ENCODE results near the gene GCNT4.

GCNT4 gene

DNA sequence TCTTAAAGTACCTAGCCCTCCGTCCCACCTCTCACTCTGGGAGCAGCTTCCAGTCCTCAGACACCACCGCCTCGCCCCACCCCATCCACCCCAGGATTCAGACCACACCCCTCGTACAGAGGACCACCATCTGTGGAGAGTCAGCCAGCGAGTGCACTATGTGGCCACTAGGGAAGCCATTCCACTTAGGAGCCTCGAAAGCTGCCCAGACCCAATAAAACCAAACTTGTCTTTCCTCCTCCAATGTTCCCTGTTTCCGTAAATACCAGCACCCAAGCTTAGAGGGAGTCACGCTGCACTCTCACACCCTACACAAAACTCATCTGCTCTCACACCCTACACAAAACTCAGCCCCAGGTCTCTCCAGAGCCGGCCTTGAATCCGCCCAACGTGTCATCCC, 1.9 kb downstream of the GCNT4 start:
- no peak for DNase-seq (ENCODE audit: low read depth in 2 of 2)

DNA sequence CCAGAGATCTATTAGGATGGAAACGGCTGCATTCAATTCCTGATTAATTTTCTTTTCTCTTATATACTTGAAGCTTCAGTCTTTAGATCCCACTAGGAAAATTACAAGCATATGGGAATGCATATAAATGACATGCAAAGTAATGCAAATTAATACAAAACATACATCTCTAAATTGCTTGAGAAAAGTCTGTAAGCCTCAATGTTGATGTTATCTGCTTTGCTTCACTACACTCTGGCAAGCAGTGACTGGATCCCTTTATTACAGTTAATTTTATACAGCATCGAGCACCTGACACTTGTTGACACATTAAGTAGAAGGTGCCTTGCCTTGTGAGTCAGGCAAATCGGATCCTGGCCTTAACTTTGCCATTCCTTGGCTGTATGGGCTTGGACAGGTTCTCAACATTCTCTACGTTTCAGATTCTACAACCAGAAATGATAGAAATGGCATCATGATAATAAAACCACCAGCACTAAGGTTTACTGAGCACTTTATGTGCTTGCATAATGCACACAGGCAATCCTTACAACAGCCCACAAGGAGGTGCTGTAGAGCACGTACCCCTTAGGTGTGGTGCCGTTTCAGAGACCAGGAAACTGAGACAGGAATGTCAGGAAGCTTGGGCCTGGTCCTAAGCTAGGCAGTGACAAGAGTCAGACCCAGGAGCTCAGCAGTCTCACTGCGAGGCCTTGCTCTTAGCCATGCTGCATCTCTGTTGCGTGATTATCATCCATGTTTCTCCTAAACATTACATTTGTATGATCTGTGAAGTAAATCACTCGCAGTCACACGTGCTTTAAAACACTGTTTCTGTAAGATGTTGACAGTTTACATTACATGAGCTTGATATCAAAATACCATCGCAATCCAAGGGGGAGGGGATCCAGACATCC, 2.7 kb downstream of the GCNT4 start:
- DNase-seq (ENCODE audit: low read depth in 2 of 2): peak in 1 of 2 donors; percentile 36

DNA sequence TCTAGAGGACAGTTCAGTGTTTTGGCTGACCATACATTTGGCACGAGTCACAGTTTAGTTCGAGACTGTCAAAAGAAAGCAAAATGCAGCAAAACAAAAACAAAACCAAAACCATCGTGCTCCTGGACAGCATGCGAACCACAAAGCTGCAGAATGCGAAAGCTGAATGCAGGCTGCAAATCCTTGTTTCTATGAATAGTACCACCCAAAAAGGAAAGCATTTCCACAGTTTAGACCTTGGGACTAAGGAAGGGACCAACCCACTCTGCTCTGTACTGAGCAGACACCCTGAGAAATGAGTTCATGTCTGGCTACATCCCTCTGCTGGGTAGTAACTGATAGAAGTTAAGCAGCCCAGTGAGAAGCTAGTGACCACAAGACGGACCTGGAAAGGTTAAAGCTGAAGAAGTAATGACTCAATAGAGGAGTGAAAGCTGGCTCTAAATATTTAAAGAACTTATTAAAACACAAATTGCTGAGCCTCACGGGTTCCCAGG, 3.9 kb downstream of the GCNT4 start:
- DNase-seq (ENCODE audit: low read depth in 2 of 2): no peak

DNA sequence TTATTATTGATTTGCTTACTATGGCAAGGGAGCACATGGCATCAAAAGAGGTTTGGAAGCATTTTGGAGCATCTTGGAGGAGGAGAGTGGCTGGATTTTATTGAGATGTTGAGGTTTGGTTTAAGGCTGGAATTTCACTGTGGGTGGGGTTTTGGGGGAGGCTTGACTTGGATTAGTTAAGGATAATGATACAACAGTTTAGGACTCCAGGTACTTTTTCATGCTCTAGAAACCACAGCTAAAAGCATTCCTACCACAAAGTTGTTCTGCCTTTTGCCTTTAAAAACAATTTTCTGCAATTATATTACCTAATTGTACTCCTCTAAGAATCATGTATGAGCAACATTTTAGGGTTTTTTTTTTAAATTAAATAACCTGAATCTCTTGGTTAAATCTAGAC, 5.0 kb downstream of the GCNT4 start:
- DNase-seq (ENCODE audit: low read depth in 2 of 2): no peak

DNA sequence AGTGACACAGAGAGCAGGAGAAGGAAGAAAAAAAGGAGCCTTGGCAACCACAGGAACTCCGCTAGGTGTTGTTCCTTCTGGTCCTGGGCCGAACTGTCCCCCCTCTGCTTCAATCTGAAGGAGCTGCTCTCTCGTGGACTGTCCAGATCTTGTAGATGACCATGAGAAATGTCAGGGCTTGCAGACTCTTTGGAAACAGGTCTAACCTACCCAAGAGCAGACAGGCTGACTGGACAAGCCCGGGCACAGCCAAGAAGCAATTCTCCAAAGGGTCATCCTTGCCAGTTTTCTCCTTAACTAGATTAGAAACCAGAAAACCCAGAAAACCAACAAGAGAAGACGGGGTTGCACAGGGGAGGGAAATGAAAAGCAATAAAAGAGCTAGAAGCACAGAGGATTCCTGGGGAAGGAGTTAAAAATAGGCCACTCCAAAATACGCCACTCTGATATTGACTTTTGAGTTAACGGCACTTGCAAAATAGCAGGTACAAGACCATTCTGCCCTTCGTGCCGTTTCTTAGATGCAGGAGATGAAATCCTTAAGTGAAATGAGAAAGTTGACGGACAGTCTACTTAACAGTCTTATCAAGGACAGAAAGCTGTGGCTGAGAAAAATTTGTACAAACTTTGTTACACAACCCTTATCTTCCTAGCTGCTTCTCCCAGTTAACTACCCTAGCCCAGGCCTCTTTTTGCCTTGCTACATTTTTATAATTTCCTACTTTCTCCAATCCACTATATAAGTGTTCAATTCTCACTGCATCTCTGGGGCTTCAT, 5.8 kb downstream of the GCNT4 start:
- DNase-seq (ENCODE audit: low read depth in 2 of 2): no peak

DNA sequence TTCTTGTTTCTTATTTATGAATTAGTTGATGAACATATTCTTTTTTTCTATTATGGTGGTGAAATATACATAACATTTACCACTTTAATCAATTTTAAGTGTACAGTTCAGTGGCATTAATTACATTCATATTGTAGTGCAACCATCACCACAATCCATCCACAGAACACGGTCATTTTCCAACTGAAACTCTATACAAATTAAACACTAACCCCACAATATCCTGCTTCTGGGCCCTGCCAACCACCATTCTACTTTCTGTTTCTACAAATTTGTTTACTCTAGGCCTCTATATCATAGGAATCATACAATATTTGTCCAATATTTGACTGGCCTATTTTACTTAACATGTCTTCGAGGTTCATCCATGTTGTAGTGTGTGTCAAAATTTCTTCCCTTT, 7.3 kb downstream of the GCNT4 start:
- no peak for DNase-seq (ENCODE audit: low read depth in 2 of 2)

DNA sequence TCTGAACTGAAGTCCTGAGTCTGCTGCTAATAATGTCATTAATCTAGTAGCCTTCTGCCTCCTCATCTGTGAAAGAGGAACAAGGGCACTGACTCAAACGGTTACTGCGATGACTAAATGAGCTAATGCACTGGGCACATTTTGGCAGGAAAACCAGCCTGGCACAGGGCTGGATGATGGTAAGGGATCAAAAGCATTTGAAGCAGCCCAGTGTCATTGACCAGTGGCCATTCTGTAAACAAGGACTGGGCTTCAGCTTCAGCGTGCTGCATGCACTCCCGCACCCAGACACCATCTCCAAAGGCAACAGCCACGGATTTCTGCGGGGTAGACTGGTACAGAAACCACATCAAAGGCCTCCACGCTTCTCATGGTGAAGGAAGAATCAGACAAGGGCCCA, 8.0 kb downstream of the GCNT4 start:
- DNase-seq (ENCODE audit: low read depth in 2 of 2): no peak

DNA sequence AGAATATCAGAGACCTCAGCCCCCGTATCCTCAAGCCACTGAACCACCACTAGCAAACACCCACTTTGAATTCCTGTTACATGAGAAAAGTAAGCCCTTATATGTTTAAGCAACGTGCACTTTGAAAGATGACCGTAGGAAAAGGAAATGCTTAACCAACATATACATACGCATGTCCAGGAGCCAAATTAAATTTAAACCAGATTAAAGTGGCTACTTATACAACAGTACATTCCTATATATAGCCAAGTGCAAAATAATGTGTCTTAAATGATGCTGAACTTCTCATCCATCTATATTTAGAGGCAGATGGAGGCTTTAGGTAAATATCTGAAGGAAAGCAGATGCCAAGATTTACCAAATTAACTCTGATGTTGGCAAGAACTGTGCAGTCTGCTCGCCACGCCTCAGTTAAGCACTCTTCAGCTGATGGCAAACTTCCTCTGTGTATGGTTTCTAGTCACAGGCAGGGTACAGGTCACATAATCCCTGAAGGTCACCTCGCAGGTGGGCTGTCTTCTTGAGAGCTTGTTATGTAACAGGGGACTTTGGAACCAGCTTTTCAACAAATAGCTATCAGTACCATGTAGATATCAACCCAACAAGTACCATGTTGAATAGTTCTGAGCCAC, 8.6 kb downstream of the GCNT4 start:
- no peak for DNase-seq (ENCODE audit: low read depth in 2 of 2)

DNA sequence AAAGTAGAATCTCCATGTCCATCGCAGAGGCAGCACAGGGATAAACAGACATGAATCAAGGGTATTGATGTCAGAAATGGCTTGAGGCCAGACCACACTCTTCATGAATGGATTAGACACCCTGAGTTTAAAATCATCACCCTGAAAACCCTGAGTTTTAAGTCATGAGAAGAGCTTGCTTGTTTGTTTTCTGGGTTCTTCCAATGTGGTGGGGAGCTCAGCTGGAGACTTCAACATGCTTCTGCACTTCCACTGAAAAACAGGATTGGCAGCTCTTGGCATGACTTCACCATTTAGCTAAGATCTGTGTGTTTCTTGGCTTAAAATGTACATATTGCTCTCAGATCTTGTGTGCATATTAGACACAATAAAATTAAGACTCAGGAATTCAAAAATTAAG, 9.8 kb downstream of the GCNT4 start:
- no peak for DNase-seq (ENCODE audit: low read depth in 2 of 2)

DNA sequence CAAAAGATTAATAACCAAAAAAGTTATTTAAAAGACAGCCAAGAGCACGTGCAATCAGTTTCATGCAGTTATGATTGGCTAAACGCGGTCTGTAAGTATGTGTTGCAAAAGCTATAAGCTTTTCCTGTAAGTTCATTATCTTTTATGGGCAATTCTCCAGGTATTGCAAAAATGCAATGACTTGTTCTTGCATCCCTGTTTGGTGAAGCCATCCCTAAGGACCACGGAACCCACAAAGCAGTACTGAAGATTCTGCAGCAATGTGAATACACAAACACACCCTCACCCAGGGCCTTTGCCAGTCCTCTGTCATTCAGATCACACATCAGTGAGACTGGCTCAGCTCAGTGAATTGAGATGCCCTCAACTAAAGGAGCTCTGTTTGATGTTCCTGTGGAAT, 11.4 kb downstream of the GCNT4 start:
- DNase-seq (ENCODE audit: low read depth in 2 of 2): no peak

DNA sequence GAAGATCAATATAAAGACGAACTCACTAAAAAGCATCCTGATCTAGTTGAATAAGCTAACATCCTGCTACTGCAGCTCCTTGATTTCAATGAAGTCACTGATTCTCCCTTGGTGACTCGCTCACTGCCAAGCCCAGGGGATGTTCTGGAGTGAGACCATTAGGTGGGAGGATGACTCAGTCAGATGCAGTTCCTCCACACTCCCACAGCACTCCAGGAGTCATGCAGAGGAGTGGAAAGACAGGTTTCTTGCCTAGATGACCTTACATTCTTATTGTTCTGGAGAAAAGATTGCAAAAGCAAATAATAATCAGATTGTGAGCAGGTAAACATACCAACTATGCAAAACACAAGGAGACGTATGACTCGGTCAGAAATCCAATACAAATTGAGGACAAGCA, 15.3 kb downstream of the GCNT4 start:
- peak in 1 of 2 donors; percentile 43 for DNase-seq (ENCODE audit: low read depth in 2 of 2)

DNA sequence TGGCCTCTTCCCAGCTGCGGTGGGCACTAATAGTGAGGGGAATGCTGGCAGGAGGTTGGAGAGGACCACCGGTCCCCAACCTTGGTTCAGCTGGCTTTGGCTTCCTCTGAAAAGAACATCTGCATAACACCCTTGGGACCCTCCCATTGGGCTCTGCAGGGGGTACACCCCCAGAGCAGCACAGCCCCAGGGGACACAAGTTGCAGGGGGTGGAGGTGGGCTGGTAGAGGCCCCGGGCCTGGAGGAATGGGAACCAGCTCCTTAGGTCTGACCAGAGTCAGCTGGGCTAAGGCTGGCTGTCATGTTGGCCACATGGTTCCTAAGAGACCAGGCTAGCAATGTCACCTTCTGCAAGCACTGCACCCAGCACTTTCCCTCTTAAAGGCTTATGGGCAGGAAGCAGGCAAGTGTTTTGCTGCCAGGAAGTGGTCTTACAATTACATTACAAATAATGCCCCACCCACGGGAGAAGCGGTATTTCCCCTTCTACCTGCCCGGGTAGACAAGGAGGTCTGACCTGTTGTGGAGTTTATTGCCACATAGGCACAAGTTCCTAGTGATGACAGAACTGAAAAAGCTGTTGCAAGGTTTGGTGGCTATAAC, 18.1 kb downstream of the GCNT4 start:
- DNase-seq (ENCODE audit: low read depth in 2 of 2): no peak

DNA sequence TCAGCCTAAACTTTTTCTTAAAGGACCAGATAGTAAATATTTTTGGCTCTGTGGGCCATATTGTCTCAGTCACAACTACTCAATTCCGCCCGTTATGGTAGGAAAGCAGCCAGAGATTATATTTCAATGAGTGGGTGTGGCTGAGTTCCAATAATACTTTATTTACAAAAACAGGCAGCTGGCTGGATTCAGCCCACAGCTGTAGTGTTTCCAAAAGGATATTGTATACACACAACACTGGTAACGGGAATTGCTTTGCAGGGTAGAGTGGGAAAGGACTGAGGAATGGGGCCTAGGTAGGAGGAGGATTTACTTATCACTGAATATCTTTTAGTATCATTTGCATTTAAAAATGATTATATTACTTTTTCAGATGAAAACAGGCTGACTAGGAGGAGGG, 21.0 kb downstream of the GCNT4 start:
- DNase-seq (ENCODE audit: low read depth in 2 of 2): no peak

DNA sequence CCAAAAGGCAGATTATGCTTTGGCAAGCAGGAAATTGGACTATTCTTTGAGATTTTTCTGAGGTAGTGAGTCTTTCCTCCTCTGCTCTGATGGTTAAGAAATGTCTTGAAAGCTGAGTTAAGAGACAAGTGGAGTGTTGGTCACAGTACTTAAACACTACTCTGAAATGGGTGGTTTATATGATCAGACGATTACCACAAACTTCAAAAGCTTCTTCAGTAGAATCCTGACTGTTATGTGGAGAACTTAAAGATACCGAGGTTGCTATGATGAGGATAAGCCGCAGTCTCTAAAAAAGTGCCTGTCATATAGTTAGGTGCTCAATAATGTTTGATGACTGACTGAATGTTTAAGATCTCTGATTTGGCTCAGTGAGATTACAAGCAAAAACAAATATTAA, 24.3 kb downstream of the GCNT4 start:
- DNase-seq (ENCODE audit: low read depth in 2 of 2): no peak

DNA sequence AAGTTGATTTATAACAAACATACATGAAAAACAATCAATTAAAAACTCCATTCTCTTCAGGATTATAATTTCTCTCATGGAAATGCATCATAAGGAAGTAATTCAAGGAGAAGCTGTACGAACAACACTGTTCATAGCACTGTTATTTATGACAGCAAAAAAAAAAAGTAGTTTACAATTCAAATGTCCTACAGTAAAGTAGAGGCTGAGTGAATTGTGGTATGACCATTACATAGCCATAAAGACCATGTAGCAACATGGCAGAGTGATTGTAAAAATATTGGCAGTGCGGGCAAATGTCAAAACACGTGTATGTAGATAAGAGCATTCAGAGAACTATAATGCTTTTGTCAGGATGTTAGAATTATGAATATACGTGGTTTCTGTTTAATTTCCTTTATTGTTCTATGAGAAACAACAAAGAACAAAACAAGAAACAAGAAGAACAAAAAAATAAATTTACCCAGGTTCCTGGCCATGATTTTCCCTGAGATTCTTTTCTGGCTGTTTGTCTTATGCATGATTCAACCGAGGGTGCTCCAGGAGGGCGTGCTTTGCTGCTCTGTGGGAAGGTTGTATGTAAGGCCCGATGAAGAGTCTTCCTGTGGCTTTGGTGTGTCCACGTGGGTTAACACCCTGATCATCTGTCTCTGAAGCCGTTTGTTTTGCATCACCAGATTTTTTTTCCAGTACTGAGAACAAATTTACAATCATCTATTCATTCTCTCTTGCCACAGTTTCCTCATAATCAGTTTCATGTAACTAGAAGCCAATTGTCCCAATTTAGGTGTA, 28.8 kb downstream of the GCNT4 start:
- peak; percentile 3 to 10 for DNase-seq (ENCODE audit: low read depth in 2 of 2)

DNA sequence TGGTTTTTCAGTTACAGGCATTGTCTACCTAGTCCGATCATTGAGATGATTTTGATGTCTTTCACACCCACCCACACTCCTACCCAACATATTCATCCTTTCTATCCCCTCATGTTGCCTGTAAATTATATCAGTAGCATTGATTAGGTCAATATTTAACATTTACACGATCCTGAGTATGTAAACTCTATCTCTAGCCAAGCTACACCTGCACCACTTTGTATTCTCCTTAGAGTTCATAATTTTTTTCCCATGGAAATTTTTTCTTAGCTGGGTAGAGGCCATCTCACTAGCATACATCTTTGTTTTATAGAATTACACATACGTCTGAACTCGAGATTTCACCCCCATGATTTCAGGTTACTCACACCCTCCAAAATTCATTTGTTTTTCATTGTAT, 30.6 kb downstream of the GCNT4 start:
- no peak for DNase-seq (ENCODE audit: low read depth in 2 of 2)

DNA sequence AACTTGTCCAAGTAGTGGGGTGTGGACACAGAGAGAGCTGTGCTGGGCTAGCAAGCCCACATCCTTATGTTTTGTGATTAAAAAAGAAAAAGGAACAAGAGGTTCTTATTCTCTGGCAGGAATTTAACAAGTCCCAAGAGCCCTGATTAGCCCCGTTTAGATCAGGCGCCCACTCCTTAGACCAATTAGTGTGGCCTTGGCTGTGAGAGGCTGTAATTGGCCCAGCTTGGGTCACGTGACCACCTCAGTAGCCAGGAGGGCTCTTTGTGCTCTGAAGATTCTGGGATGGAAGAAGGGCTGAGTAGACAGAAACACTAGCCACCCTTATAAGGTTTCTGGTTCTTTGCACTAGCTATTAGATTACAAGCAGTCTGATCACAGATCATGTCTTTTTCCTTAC, 31.1 kb downstream of the GCNT4 start:
- no peak for DNase-seq (ENCODE audit: low read depth in 2 of 2)

DNA sequence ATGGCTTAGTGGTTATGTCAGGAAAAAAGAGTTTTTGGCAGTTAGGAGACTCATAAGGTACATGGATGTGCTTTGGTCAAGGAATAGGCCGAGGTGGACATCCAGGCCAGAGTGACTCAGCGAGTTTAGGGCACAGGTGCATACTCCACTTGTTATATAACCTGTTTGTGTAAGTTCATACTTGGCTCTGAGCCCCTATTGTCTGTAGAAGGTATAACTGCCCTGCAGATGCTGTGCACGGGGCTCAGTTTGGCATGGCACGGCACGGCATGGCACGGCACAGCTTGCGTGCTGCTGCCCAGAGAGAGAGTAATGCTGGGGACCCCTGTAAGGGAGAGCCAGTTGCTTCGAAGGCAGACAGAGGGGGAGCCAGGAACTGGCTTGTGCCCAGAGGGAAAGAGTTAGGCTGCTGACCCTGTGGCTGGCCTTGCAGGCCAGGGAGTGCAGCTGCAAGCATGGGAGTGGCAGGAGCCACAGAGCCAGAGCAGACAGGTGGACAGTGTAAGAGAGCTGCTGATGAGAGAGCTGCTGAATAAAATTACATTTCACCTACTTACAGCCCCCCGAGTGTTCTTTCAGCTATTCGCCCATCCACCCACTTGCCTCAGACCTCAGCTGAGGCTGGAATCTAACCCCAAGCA, 32.2 kb downstream of the GCNT4 start:
- no peak for DNase-seq (ENCODE audit: low read depth in 2 of 2)

DNA sequence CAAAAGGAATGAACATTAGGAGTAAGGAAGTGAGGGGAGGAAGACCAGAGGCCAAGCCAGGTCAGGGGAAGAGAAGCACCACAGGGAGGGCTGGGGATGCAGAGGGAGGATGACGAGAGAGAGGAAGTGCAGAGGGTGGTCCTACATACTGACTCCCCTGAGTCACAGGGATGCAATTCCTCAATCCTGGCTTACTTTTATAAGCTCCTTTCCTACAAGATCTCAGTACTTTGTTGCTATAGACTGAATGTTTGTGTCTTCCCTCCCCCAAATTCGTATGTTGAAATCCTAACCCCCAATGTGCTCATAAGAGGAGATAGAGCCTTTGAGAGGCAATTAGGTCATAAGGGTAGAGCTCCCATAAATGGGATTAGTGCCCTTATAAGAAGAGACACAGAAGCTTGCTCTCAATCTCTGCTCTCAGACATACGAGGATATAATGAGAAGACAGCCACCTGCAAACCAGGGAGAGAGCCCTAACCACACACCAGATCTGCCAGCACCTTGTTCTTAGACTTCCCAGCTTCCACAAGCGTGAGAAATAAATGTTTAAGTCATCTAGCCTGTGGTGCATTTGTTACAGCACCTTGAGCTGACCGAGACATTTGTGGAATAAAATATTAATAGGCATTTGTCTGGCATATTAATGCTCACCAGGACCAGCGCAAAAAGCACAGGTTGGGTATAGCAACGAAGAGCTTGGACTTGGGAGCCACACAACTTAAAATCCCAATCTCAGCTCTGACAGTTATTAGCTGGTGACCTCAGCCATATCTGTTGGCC, 33.4 kb downstream of the GCNT4 start:
- no peak for DNase-seq (ENCODE audit: low read depth in 2 of 2)

DNA sequence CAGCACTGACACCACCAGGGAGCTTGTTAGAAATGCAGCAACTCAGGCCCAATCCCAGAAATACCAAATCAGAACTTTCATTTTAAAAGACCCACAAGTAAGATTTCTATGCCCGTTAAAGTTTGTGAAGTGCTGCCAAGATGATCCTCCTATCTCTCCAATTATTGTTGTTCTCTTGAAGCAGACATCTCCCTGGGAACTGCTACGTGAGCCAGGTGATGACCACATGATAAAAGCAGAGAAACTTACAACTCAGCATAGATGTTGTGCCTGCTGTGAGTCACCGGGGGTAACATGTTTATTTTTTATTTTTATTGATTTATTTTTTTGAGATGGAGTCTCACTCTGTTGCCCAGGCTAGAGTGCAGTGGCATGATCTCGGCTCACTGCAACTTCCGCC, 34.4 kb downstream of the GCNT4 start:
- no peak for DNase-seq (ENCODE audit: low read depth in 2 of 2)

Measured in stimulated activated CD8-positive, alpha-beta memory T cell treated with anti-CD3 and anti-CD28 coated beads, Interleukin-15, amount 100 ng/mL, for 4 hours (primary cell).